ENCODE measurements around the gene RAB8B.

Gene RAB8B

DNA sequence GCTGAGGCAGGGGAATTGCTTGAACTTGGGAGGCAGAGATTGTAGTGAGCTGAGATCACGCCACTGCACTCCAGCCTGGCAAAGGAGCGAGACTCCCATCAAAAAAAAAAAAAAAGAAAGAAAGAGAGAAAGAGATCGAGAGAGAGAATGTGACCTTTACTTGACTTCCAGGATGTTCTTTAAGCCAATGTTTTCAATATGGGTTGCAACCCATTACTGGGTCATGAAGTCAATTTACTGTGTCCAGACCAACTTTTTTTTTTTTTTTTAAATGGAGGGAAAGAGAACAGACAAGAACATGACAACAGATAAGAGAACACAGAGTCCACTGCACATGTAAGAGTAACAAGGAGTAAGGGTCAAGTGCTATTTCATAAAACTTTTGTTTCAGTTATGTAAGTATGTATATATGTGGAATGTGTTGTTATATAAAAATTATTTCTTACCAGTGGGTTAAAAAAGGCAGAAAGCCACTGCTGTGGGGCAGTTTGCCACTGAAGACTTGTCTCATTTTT lies 29.8 kb downstream of the RAB8B start:
- Histone ChIP-seq H3K36me3 (ENCODE audit: insufficient read depth, low read length) (no peaks in the 10 kb centered on the region), H3K4me3 (no peak overlapping the region), H3K27ac (no peak overlapping the region), H3K9ac (ENCODE audit: insufficient read length) (no peak overlapping the region), H3K9me3 (ENCODE audit: low read depth, low read length) (no peaks in the 10 kb centered on the region)
- no peak for DNase-seq (ENCODE audit: low read depth, low spot score)
- TF ChIP-seq POLR2AphosphoS5 (IDR thresholded peaks at IDR 0.05; ENCODE audit: borderline replicate concordance, low read depth, low read length) (no peak), FOXP2 (optimal IDR thresholded peaks at IDR 0.05; ENCODE audit: control extremely low read depth, extremely low read length, insufficient read depth) (no peak), EZH2 (IDR thresholded peaks at IDR 0.05) (no peak)

DNA sequence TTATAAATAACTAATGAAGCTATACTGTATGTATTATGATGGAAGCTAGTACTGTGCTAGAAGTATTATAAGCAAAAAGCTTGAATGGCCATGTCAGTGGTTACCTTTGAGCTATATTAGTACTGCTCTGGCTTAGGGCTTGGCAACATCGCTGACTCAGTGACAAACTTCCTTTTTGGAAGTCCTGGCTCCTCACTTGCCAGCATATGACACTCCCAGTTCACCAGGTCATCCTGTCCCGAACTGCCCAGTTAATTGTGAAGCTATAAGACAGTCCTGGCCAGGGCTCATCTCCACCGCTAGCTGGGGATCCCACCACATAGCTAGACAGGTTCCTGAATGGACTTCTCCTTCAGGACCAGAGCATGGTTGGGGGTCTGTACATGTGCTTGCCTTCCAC lies 31.9 kb downstream of the RAB8B start:
- no peak overlapping the region for H3K27ac ChIP-seq
- H3K9ac ChIP-seq (ENCODE audit: insufficient read length) = no peak overlapping the region
- no peak overlapping the region for H3K4me3 ChIP-seq
- no peaks in the 10 kb centered on the region for H3K36me3 ChIP-seq (ENCODE audit: insufficient read depth, low read length)
- DNase-seq (ENCODE audit: low read depth, low spot score) = no peak
- H3K9me3 ChIP-seq (ENCODE audit: low read depth, low read length) = no peaks in the 10 kb centered on the region
- TF ChIP-seq EZH2 (IDR thresholded peaks at IDR 0.05) (no peak), FOXP2 (optimal IDR thresholded peaks at IDR 0.05; ENCODE audit: control extremely low read depth, extremely low read length, insufficient read depth) (no peak), POLR2AphosphoS5 (IDR thresholded peaks at IDR 0.05; ENCODE audit: borderline replicate concordance, low read depth, low read length) (no peak)

DNA sequence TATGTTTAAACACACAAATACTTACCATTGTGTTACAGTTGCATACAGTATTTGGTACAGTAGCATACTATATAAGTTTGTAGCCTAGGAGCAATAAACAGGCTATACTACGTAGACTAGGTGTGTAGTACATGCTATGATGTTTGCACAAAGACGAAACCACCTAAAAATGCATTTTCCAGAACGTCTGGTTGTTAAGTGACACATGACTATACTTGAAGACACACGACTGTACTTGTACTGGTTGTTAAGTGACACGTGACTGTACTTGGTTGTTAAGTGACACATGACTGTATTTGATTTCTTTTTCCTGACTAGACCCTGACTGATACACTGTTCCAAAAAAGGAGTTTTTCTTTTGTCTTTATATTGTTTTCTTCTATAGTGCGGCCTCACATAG lies 34.1 kb downstream of the RAB8B start:
- H3K9me3 ChIP-seq (ENCODE audit: low read depth, low read length) = no peaks in the 10 kb centered on the region
- H3K27ac ChIP-seq = no peak overlapping the region
- H3K36me3 ChIP-seq (ENCODE audit: insufficient read depth, low read length) = no peaks in the 10 kb centered on the region
- H3K4me3 ChIP-seq = no peak overlapping the region
- no peak overlapping the region for H3K9ac ChIP-seq (ENCODE audit: insufficient read length)
- no peak for TF ChIP-seq FOXP2 (optimal IDR thresholded peaks at IDR 0.05; ENCODE audit: control extremely low read depth, extremely low read length, insufficient read depth)
- no peak for TF ChIP-seq EZH2 (IDR thresholded peaks at IDR 0.05)
- DNase-seq (ENCODE audit: low read depth, low spot score) = no peak

DNA sequence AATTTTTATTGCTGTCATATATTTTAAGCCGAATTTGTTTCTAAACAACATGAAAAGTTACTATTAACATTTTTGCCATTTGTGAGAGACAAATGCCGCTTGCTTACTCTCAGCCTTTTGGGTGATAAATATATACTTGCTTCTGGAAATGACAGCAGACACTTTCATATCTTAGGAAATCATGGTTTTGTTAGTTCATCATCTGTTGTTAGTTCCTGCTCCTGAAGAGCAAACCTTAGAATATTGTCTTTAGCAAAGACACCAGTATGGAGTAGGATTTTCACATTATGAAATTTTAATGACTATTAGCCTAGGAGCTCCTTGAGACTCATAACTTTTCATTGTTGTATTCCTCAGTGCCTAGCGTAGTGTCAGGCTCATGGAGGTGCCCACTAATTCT lies 36.0 kb downstream of the RAB8B start:
- Histone ChIP-seq H3K4me3 (no peak overlapping the region), H3K9ac (ENCODE audit: insufficient read length) (no peak overlapping the region), H3K36me3 (ENCODE audit: insufficient read depth, low read length) (no peaks in the 10 kb centered on the region), H3K9me3 (ENCODE audit: low read depth, low read length) (no peaks in the 10 kb centered on the region), H3K27ac (no peak overlapping the region)
- TF ChIP-seq EZH2 (IDR thresholded peaks at IDR 0.05) (no peak), FOXP2 (optimal IDR thresholded peaks at IDR 0.05; ENCODE audit: control extremely low read depth, extremely low read length, insufficient read depth) (no peak), POLR2AphosphoS5 (IDR thresholded peaks at IDR 0.05; ENCODE audit: borderline replicate concordance, low read depth, low read length) (no peak)
- no peak for DNase-seq (ENCODE audit: low read depth, low spot score)

DNA sequence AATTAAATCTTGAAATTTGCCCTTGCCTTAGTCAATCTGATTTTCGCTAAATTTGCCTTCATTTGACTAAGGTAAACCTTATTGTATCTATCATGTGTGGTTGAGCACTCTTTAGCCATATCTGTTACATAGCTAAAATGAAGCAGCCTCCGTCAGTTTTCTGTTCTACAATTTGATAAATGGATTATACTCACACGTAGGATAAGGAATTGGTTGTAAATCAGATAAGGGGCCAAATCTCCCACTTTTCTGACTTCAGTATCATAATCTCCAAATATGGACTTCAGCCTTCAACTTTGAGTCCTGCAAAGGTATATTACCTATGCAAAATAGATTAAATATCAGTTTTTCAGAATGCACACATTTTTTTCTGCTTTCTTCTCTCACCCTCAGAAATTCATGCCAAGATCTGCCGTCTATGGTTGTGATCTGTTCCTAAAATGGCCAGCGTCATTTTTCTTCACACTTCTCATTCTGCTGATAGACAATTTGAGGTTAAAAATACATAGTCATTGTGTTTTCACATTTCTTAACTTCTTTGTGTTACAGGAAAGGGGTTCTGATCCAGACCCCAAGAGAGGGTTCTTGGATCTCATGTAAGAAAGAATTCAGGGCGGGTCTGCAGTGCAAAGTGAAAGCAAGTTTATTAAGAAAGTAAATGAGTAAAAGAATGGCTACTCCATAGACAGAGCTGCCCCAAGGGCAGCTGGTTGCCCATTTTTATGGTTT lies 36.9 kb downstream of the RAB8B start:
- Histone ChIP-seq H3K36me3 (ENCODE audit: insufficient read depth, low read length) (no peaks in the 10 kb centered on the region), H3K27ac (no peak overlapping the region), H3K4me3 (no peak overlapping the region), H3K9me3 (ENCODE audit: low read depth, low read length) (no peaks in the 10 kb centered on the region), H3K9ac (ENCODE audit: insufficient read length) (no peak overlapping the region)
- TF ChIP-seq POLR2AphosphoS5 (IDR thresholded peaks at IDR 0.05; ENCODE audit: borderline replicate concordance, low read depth, low read length) (no peak), FOXP2 (optimal IDR thresholded peaks at IDR 0.05; ENCODE audit: control extremely low read depth, extremely low read length, insufficient read depth) (no peak), EZH2 (IDR thresholded peaks at IDR 0.05) (no peak)
- DNase-seq (ENCODE audit: low read depth, low spot score) = no peak

DNA sequence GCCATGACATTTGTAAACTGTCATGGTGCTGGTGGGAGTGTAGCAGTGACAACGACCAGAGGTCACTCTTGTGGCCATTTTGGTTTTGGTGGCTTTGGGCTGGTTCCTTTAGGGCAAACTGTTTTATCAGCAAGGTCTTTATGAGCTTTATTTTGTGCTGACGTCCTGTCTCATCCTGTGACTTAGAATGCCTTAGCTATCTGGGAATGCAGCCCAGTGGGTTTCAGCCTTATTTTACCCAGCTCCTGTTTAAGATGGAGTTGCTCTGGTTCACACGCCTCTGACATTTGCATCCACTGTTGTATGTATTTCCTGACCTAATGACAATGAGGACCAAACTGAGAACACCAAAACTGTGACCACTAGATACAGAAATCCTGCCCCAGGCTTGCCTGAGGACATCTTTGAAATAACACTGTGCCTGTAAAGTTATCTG lies 37.6 kb downstream of the RAB8B start:
- no peak for DNase-seq (ENCODE audit: low read depth, low spot score)
- Histone ChIP-seq H3K4me3 (no peak overlapping the region), H3K9ac (ENCODE audit: insufficient read length) (no peak overlapping the region), H3K27ac (no peak overlapping the region), H3K36me3 (ENCODE audit: insufficient read depth, low read length) (no peaks in the 10 kb centered on the region), H3K9me3 (ENCODE audit: low read depth, low read length) (no peaks in the 10 kb centered on the region)
- TF ChIP-seq FOXP2 (optimal IDR thresholded peaks at IDR 0.05; ENCODE audit: control extremely low read depth, extremely low read length, insufficient read depth) = no peak
- no peak for TF ChIP-seq EZH2 (IDR thresholded peaks at IDR 0.05)
- TF ChIP-seq POLR2AphosphoS5 (IDR thresholded peaks at IDR 0.05; ENCODE audit: borderline replicate concordance, low read depth, low read length) = no peak

DNA sequence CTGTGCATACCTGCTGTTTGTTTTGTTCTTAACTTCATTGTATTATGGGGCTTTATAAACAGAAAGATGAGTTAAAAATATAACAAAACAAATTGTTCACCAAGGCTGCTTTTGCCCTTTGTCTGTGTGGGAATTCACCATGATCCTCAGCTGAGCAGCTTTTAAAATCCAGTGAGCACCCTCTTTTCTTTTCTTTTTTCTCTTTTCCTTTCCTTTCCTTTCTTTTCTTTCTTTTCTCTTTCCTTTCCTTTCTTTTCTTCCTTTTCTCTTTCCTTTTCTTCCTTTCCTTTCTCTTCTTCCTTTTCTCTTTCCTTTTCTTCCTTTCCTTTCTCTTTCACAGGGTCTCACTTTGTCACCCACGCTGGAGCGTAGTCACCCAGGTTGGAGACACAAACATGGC lies 38.3 kb downstream of the RAB8B start:
- Histone ChIP-seq H3K36me3 (ENCODE audit: insufficient read depth, low read length) (no peaks in the 10 kb centered on the region), H3K9ac (ENCODE audit: insufficient read length) (no peak overlapping the region), H3K27ac (no peak overlapping the region), H3K4me3 (no peak overlapping the region), H3K9me3 (ENCODE audit: low read depth, low read length) (no peaks in the 10 kb centered on the region)
- DNase-seq (ENCODE audit: low read depth, low spot score) = no peak
- TF ChIP-seq FOXP2 (optimal IDR thresholded peaks at IDR 0.05; ENCODE audit: control extremely low read depth, extremely low read length, insufficient read depth) (no peak), POLR2AphosphoS5 (IDR thresholded peaks at IDR 0.05; ENCODE audit: borderline replicate concordance, low read depth, low read length) (no peak), EZH2 (IDR thresholded peaks at IDR 0.05) (no peak)

DNA sequence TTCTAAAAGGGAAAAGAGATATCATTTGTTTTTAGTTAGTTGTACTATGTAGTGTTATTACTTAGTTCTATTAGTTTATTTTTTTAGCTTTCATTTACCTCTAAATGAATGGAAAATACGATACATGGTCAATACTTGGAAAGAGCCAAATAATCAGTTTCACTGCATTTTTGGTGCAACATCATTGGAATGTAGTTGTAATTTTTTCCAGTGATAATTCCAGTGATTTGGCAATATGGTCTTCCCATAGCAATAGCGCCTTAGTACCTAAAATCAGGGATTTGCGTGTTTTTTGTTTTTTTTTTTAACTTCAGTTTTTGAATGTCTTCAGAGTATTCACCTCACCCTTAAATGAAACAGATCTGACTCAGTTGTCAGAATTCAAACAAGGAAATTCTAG lies 41.8 kb downstream of the RAB8B start:
- no peak for DNase-seq (ENCODE audit: low read depth, low spot score)
- Histone ChIP-seq H3K36me3 (ENCODE audit: insufficient read depth, low read length) (no peaks in the 10 kb centered on the region), H3K9me3 (ENCODE audit: low read depth, low read length) (no peaks in the 10 kb centered on the region), H3K9ac (ENCODE audit: insufficient read length) (no peak overlapping the region), H3K27ac (no peak overlapping the region), H3K4me3 (no peak overlapping the region)
- no peak for TF ChIP-seq FOXP2 (optimal IDR thresholded peaks at IDR 0.05; ENCODE audit: control extremely low read depth, extremely low read length, insufficient read depth)

DNA sequence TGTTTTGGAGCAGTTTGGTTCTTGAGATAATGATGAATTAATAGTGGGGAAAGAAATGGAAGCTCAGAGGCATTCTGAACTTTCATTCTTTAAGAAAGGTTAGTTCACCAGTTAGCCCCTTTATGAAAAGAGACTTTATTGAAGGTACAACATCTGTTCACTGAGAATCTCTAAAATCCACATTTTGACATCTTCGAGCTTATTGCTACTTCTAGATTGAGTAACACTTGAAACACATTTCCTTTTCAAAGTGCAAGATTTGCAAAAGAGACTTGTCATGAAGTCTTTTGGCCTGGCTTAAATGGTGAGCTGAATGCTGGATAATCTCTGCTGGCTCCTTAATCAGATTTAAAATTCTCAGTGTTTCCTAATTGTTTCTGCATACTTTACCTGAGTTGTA lies 42.3 kb downstream of the RAB8B start:
- H3K4me3 ChIP-seq = no peak overlapping the region
- H3K9me3 ChIP-seq (ENCODE audit: low read depth, low read length) = no peaks in the 10 kb centered on the region
- TF ChIP-seq FOXP2 (optimal IDR thresholded peaks at IDR 0.05; ENCODE audit: control extremely low read depth, extremely low read length, insufficient read depth) = no peak
- TF ChIP-seq POLR2AphosphoS5 (IDR thresholded peaks at IDR 0.05; ENCODE audit: borderline replicate concordance, low read depth, low read length) = no peak
- TF ChIP-seq EZH2 (IDR thresholded peaks at IDR 0.05) = no peak
- no peaks in the 10 kb centered on the region for H3K36me3 ChIP-seq (ENCODE audit: insufficient read depth, low read length)
- no peak for DNase-seq (ENCODE audit: low read depth, low spot score)
- H3K9ac ChIP-seq (ENCODE audit: insufficient read length) = no peak overlapping the region
- no peak overlapping the region for H3K27ac ChIP-seq

Measured in SK-N-MC (cell line).